VCaP (cell line): ENCODE measurements around the gene ACTA2.

Experiments used
- H3K27ac ChIP-seq: fragments of 450-650 bp; 2 replicates; pipeline ENCODE4 v1.5.1; 2017
- TF ChIP-seq, protein P1 (sequence below): fragments of 450-650 bp; conservative IDR thresholded peaks from 2 replicates; pipeline ENCODE4 v1.5.1; 2017; ENCODE audit warnings: mild to moderate bottlenecking, moderate library complexity

The ACTA2 gene

DNA sequence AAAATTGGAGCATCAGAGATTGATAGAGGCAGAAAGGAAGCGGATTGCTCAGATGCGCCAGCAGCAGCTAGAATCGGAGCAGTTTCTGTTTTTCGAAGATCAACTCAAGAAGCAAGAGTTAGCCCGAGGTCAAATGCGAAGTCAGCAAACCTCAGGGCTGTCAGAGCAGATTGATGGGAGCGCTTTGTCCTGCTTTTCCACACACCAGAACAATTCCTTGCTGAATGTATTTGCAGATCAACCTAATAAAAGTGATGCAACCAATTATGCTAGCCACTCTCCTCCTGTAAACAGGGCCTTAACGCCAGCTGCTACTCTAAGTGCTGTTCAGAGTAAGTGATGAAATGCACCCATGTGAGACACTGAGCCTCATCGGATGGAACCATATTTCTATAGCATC lies 39.4 kb downstream of the ACTA2 start:
- TF ChIP-seq, protein P1, sequence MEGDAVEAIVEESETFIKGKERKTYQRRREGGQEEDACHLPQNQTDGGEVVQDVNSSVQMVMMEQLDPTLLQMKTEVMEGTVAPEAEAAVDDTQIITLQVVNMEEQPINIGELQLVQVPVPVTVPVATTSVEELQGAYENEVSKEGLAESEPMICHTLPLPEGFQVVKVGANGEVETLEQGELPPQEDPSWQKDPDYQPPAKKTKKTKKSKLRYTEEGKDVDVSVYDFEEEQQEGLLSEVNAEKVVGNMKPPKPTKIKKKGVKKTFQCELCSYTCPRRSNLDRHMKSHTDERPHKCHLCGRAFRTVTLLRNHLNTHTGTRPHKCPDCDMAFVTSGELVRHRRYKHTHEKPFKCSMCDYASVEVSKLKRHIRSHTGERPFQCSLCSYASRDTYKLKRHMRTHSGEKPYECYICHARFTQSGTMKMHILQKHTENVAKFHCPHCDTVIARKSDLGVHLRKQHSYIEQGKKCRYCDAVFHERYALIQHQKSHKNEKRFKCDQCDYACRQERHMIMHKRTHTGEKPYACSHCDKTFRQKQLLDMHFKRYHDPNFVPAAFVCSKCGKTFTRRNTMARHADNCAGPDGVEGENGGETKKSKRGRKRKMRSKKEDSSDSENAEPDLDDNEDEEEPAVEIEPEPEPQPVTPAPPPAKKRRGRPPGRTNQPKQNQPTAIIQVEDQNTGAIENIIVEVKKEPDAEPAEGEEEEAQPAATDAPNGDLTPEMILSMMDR = no peak
- H3K27ac ChIP-seq = peak overlapping the region; percentile 88

DNA sequence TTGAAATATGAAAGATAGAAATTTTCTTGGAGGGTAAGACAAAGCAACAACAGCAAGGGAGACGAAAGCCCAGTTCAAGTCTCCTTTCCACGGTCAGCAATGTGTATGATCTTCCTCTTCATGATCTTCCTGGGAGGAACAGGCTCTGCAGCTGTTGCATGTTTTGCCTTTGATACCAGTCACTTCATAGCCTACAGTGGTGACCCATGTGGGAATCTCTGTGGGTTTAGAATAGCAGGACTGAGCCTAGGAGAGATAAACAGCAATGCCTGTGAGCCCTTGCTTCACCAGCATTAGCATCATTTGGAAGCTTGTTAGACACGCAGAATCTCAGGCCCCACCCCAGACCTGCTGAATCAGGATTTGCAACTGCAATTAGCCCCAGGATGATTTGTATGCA lies 40.7 kb downstream of the ACTA2 start:
- TF ChIP-seq, protein P1 = no peak
- H3K27ac ChIP-seq = peak overlapping the region; percentile 88

DNA sequence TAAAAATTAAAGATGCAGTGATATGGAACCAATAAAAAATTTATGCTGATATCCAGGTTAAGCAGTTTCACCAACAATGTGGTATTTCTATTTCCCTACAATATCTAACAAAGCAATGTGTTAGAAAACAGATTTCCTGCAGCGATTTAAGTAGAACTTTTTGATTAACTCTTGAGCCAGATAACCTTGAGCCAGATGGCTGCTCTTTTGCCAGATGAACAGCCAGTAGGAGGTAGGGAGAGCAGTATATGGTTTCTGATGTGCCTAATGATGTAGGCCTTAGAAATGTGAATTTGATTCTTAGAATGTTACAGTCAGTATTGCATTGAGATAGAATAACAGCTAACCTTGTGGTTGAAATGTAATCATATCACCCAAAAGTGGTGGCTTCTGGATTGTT lies 41.5 kb downstream of the ACTA2 start:
- H3K27ac ChIP-seq = peak overlapping the region; percentile 88; the same call in 1 of the 2 replicates
- TF ChIP-seq, protein P1 = no peak

DNA sequence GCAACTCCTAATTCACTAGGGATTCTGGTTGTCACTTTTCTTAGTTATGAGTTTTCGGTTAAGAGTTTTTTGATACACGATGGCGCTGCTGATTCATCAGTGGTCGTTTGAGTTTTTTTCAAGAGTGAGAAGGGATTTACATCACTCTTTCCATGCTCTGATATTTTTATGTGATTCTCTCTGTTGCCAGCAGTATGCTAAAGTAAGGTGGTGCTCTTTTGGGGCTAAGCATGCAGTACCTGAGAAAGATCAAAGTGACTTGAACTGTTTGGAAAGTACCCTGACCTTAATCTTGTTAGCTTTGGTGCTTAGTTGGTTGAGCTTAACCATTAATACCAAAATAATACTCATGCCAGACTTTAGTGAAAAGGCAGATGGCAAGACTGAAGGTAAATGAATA lies 44.4 kb downstream of the ACTA2 start:
- TF ChIP-seq, protein P1 = no peak
- H3K27ac ChIP-seq = no peak overlapping the region

DNA sequence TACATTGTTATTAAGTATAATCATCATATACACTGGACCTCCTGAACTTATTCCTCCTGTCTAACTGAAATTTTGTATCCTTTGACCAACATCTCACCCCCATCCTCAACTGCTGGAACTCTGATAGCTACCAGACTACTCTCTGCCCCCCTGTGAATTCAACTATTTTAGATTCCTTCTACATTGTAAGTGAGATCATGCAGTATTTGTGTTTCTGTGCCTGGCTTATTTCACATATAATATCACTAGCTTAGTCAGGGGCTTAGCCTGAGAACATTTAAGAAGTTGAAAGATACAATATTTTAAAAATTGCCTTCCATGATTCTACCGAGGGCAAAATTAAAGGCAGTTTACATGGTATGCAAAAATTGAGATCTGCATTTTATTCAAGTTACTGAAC lies 45.7 kb downstream of the ACTA2 start:
- TF ChIP-seq, protein P1 = no peak
- no peak overlapping the region for H3K27ac ChIP-seq

DNA sequence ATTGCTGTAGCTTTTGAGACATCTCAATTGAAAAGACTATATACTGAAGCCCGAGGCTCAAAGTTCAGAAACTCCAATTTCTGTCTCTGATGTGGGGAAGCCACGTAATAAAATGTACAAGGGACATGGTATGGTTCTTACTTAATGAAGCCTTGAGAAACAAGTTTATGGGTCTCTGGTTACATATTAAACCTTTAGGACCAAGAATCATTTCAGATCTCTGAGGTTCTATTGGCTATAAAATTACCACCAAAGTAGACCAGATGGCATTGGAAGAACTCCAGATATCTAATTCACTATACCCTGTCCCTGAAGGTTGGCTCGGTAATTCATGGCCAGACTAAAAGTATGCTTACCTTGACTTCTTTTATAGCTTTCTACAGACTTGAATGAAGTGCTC lies 48.9 kb downstream of the ACTA2 start:
- H3K27ac ChIP-seq = no peak overlapping the region
- TF ChIP-seq, protein P1 = no peak

DNA sequence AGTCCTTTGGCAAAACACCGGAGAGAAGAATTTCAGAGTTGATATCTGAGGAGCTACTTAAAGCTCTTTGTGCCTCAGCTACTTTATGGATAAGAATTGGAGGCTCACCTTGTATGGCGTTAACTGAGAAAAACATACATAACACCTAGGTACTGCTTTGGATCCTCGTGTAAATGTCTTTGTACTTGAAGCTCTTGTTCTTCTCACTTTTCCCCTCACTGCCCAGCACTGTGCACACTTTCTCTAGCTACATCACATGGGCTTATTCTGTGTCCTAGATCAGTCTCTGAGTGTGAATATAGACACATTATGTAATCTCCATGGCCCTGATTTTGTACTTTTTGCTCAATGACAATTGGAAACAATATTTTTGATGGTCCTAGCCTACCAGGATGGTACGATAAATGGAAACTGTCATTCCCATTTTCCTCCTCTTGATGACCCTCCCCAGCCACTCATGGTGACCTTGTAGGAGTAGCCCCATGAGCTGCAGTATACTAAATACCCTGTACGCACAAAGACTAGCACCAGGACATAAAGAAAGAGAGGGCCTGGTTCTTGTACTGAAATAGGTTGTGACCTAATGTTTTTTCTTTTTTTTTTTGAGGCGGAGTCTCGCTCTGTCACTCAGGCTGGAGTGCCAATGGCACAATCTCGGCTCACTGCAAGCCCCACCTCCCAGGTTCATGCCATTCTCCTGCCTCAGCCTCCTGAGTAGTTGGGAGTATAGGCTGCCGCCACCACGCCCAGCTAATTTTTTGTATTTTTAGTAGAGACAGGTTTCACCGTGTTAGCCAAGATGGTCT lies 50.4 kb downstream of the ACTA2 start:
- H3K27ac ChIP-seq = no peak overlapping the region
- TF ChIP-seq, protein P1 = no peak
